Adrenal gland (tissue), 5 donors: Measurements from ENCODE around the gene SPG11.

Experiments
- CTCF ChIP-seq, 6 experiments: fragments of 450-650 bp in 4 of 6; fragments of 200-600 bp in 2 of 6; sonication (generic) in 1 of 6; IDR thresholded peaks; 1 replicate in 5 of 6; 2 replicates in 1 of 6; pipeline versions ENCODE4 v1.5.1 to v1.8.0; 2016 to 2021; ENCODE audit warnings: antibody characterized with exemption in 6 of 6, mild to moderate bottlenecking in 2 of 6, moderate library complexity in 1 of 6
- POLR2A ChIP-seq, 2 donors: fragments of 450-650 bp; IDR thresholded peaks; one replicate each; pipeline ENCODE4 v1.6.1; 2017; ENCODE audit warnings: antibody characterized with exemption in 2 of 2, mild to moderate bottlenecking in 2 of 2, moderate library complexity in 1 of 2
- donor health status: DM: no; HTN: no; CAD: no.

- TF ChIP-seq CTCF (IDR thresholded peaks at IDR 0.05) = no peak
- TF ChIP-seq POLR2A (IDR thresholded peaks at IDR 0.05) = no peak
Observed at GRCh38 chr15:44570361-44570760, 93.1 kb downstream of the SPG11 start.
